Activated CD4-positive, alpha-beta T cell treated with anti-CD3 and anti-CD28 coated beads for 36 hours (primary cell): ENCODE data around the gene DIDO1. TPM values are rescaled to one million over a fixed set of nuclear protein-coding genes. Genes with fewer than 3 reads are reported as not detected.
A peak's percentile ranks its signal among the peaks of the same experiment; 100 is the strongest.

Source experiments
- ATAC-seq: fragments of 200-7000 bp; cut with Tn5 transposase; one replicate; pipeline ENCODE4 v1.10.0; 2021; ENCODE audit warnings: mild to moderate bottlenecking, moderate library complexity
- CTCF ChIA-PET: fragments of 350-600 bp; sonication (Branson Sonifier 250); formaldehyde crosslinking; loops from one replicate; lab custom pipeline; 2021; ENCODE audit warnings: antibody characterized with exemption; lab: Charles Lee
- POLR2A ChIA-PET: fragments of 350-600 bp; sonication (Branson Sonifier 250); formaldehyde crosslinking; loops from one replicate; lab custom pipeline; 2021; ENCODE audit warnings: antibody characterized with exemption, inconsistent platforms; lab: Charles Lee
- DNase-seq: peaks from one replicate; pipeline ENCODE4 v3.0.0-alpha.2; 2020
- H3K27ac Mint-ChIP-seq: one replicate; pipeline ENCODE4 v1.8.0; 2021; ENCODE audit warnings: mixed read lengths
- H3K27me3 Mint-ChIP-seq: one replicate; pipeline ENCODE4 v1.8.0; 2021; ENCODE audit warnings: mixed read lengths
- H3K36me3 Mint-ChIP-seq: one replicate; pipeline ENCODE4 v1.8.0; 2021; ENCODE audit warnings: low read depth, mixed read lengths
- H3K4me1 Mint-ChIP-seq: one replicate; pipeline ENCODE4 v1.8.0; 2021; ENCODE audit warnings: mixed read lengths
- H3K4me3 Mint-ChIP-seq: one replicate; pipeline ENCODE4 v1.8.0; 2021; ENCODE audit warnings: mild to moderate bottlenecking, moderate library complexity, mixed read lengths
- H3K9me3 Mint-ChIP-seq: one replicate; pipeline ENCODE4 v1.8.0; 2021; ENCODE audit warnings: low read depth, mixed read lengths
- intact Hi-C, 2 experiments: fragments of 100-400 bp; cut with DNase I in 1 of 2; cut with micrococcal nuclease in 1 of 2; formaldehyde crosslinking; loops; one replicate each; pipeline versions ENCODE4 v1.14.2 to v1.15.1; 2022 to 2024; cut with DNase I, micrococcal nuclease
- total RNA-seq, 2 experiments: library from RNA; stranded (reverse); gene quantifications; one replicate each; pipeline ENCODE4 v1.2.3, GENCODE V29; 2021

Gene DIDO1
- total RNA-seq, 2 experiments from 2014 or later, result 43.7 to 49.7 TPM

GRCh38 chr20:62935968-62936585 lies 9.8 kb upstream of the DIDO1 start:
- intact Hi-C loops, result loop anchor here (2.0 to 5.0 kb wide), 3 partner anchors 15 to 814 kb away; partner anchors contain the start of genes LSM14B (in 1 of the 2) and OSBPL2 (in 1 of the 2)
- CTCF ChIA-PET, result interaction anchor here (0.6 to 4.4 kb wide), 8 partner anchors 9 to 72 kb away, joined by 4 to 17 read pairs (median 7); partner anchors contain the start of gene DIDO1
- Mint-ChIP-seq H3K4me1 (peaks cover 41% of the 10 kb centered on the region), H3K4me3 (no peak overlapping the region), H3K36me3 (peaks cover 17% of the 10 kb centered on the region), H3K27ac (no peak overlapping the region), H3K27me3 (no peaks in the 10 kb centered on the region), H3K9me3 (no peaks in the 10 kb centered on the region)
- POLR2A ChIA-PET, result interaction anchor here (2.1 to 2.8 kb wide), 2 partner anchors 8 to 18 kb away, joined by 7 to 18 read pairs; partner anchors contain the start of gene DIDO1
- ATAC-seq (no peak), DNase-seq (no peak)

DNA sequence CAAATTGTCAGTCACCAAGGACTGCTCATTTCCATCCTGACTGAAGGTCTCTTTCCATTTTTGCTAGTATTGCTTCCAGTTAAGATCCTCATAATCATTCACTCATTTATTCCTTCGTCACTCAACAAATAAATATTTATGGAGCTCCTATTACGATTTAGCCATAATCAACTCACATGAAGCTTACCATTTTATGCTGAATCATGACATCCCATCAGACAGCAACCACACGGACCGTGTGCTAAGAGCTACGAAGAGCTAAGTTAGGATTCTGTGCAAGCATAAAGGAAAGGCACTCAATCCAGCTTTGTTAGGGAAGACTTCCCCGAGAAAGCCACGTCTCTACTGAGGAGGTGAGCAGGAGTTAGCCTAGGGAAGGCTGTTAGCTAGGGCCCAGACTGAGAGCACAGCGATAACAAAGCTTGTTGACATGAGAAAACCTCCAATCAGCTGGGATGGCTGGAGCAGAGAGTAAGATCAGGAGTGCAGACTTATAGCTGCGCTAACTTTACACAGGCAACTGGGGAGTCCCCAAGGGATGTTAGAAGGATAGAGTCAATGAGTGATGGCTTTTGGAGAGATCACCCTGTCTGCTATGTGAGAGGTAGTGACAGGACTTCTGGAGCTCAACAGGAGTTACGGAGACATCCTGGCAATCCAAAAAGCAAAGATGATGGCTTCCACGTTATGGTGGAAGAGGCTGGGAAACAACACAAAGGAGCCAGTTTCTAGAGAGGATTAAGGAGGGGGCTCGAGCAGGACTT lies 9.1 kb upstream of the DIDO1 start:
- H3K36me3 Mint-ChIP-seq, result peaks cover 17% of the 10 kb centered on the region
- ATAC-seq (no peak), DNase-seq (no peak)
- no peaks in the 10 kb centered on the region for H3K27me3 Mint-ChIP-seq
- no peaks in the 10 kb centered on the region for H3K9me3 Mint-ChIP-seq
- H3K4me3 Mint-ChIP-seq, result no peak overlapping the region
- H3K4me1 Mint-ChIP-seq, result peaks cover 42% of the 10 kb centered on the region
- H3K27ac Mint-ChIP-seq, result no peak overlapping the region
- intact Hi-C loops, result loop anchor here in 1 of 2 experiments (5.0 kb wide), 2 partner anchors 698 to 813 kb away; partner anchors contain the start of genes LSM14B and OSBPL2
- POLR2A ChIA-PET, result interaction anchor here (1.0 to 2.1 kb wide), 4 partner anchors 10 to 28 kb away, joined by 3 to 7 read pairs (median 4); no protein-coding TSS in a partner anchor
- CTCF ChIA-PET, result interaction anchor here (0.7 to 4.4 kb wide), 8 partner anchors 8 to 150 kb away, joined by 3 to 17 read pairs (median 7); partner anchors contain the start of gene DIDO1

- no peak for ATAC-seq
- ChIA-PET CTCF (interaction anchor here (0.7 to 4.4 kb wide), 5 partner anchors 13 to 170 kb away, joined by 4 to 17 read pairs (median 5); no protein-coding TSS in a partner anchor), POLR2A (interaction anchor here (1.4 to 2.1 kb wide), 3 partner anchors 9 to 27 kb away, joined by 3 to 7 read pairs (median 4); no protein-coding TSS in a partner anchor)
- intact Hi-C loops, result no loop called here
- H3K27me3 Mint-ChIP-seq, result no peaks in the 10 kb centered on the region
- no peak overlapping the region for H3K27ac Mint-ChIP-seq
- no peak for DNase-seq
- H3K4me3 Mint-ChIP-seq, result no peak overlapping the region
- peaks cover 11% of the 10 kb centered on the region for H3K36me3 Mint-ChIP-seq
- no peaks in the 10 kb centered on the region for H3K9me3 Mint-ChIP-seq
- H3K4me1 Mint-ChIP-seq, result peaks cover 41% of the 10 kb centered on the region
Observed at GRCh38 chr20:62933966-62934365, 7.7 kb upstream of the DIDO1 start.

GRCh38 chr20:62931464-62931863 lies 5.2 kb upstream of the DIDO1 start:
- H3K4me1 Mint-ChIP-seq, result peaks cover 52% of the 10 kb centered on the region
- H3K27me3 Mint-ChIP-seq, result no peaks in the 10 kb centered on the region
- ATAC-seq (no peak), DNase-seq (no peak)
- no peak overlapping the region for H3K4me3 Mint-ChIP-seq
- intact Hi-C loops, result no loop called here
- H3K27ac Mint-ChIP-seq, result no peak overlapping the region
- POLR2A ChIA-PET, result interaction anchor here (0.5 kb wide), 1 partner anchor 765 kb away, joined by 3 read pairs; the partner anchor contains the start of gene TNFRSF6B
- H3K36me3 Mint-ChIP-seq, result peaks cover 3% of the 10 kb centered on the region
- no peaks in the 10 kb centered on the region for H3K9me3 Mint-ChIP-seq
- CTCF ChIA-PET, result no interaction called here

DNA sequence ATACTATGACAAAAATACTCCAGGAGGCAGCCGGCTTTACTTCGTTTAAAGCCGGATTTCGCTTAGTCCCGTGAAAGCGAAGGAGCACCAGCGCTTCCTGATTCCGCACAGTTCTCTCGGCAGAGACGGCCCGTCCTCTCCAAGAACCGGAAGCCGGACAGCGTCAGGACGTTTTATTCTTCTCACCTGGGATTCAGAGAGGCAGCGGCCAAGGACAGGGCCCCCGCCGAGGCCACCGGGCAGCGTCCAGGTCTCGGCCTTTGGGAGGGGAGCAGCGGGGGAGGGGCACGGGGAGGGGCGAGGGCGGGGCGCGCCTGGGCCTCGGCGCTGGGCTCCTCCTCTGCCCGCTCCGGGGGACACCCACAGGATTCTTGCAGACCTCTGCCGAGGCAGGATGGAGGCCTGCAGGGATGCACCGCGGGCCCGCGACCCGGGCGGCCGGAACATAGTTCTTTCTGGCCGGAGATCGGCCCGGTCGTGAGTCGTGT lies 2.8 kb upstream of the DIDO1 start:
- Mint-ChIP-seq H3K27me3 (no peaks in the 10 kb centered on the region), H3K4me1 (peaks cover 60% of the 10 kb centered on the region), H3K36me3 (peaks cover 11% of the 10 kb centered on the region), H3K9me3 (no peaks in the 10 kb centered on the region), H3K27ac (peak overlapping the region; percentile 52), H3K4me3 (peak overlapping the region; percentile 84)
- ATAC-seq, result peak; percentile 56
- DNase-seq, result peak; percentile 80
- CTCF ChIA-PET, result interaction anchor here (0.6 to 3.9 kb wide), 3 partner anchors 7 to 28 kb away, joined by 4 to 15 read pairs (median 5); no protein-coding TSS in a partner anchor
- intact Hi-C loops, result loop anchor here (2.0 to 10.0 kb wide), 7 partner anchors 70 to 787 kb away; partner anchors contain the start of genes ARFGAP1 (in 1 of the 2), GMEB2 (in 1 of the 2), PSMA7 (in 1 of the 2) and RPS21 (in 1 of the 2)
- POLR2A ChIA-PET, result interaction anchor here (2.9 kb wide), 1 partner anchor 9 kb away, joined by 18 read pairs; the partner anchor contains the start of gene GID8

DNA sequence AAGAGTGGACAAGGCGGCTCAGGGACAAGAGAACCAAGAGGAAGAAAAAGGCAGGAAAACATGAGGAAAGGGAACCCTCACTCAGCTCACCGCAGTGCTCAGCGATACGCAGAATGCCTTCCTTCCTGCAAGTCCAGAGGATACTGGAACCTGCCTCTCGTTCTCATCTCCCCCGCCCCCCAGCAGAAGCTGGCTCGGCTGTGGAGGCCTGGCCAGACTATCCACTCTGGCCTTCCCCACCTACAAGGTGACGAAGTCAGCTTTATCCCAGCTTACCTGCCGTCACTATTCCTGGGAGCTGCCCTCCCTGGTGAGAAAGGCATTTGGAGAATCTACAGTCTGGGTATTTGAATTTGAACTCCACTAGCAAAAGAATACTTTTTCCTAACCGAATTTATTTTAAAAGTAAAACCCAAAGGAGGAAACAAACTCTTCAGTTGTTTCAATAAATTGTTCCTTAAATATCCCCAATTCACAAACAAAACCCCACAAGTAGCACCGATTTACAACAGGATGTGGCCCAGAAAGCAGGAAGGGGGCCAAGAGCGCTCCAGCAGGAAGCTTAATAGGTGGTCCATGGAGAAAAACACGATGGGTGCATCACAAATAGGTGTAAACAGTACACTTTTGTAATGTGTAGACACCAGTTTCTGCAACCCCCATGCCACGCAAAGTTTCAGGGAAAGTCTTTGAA lies 2.1 kb upstream of the DIDO1 start:
- Mint-ChIP-seq H3K27ac (peak overlapping the region; percentile 52), H3K4me1 (peaks cover 65% of the 10 kb centered on the region), H3K27me3 (no peaks in the 10 kb centered on the region), H3K9me3 (no peaks in the 10 kb centered on the region), H3K4me3 (peak overlapping the region; percentile 84), H3K36me3 (peaks cover 11% of the 10 kb centered on the region)
- no peak for ATAC-seq
- ChIA-PET POLR2A (interaction anchor here (1.1 to 2.9 kb wide), 2 partner anchors 9 to 16 kb away, joined by 8 to 18 read pairs; partner anchors contain the start of gene GID8), CTCF (interaction anchor here (0.9 to 3.9 kb wide), 5 partner anchors 8 to 28 kb away, joined by 3 to 15 read pairs (median 4); partner anchors contain the start of gene GID8)
- intact Hi-C loops, result loop anchor here (1.0 to 10.0 kb wide), 9 partner anchors 9 to 786 kb away; partner anchors contain the start of genes ARFGAP1 (in 1 of the 2), GMEB2 (in 1 of the 2), PSMA7 (in 1 of the 2) and RPS21 (in 1 of the 2)
- DNase-seq, result peak; percentile 25

- CTCF ChIA-PET, result interaction anchor here (0.7 to 3.9 kb wide), 7 partner anchors 9 to 26 kb away, joined by 3 to 15 read pairs (median 3); partner anchors contain the start of gene GID8
- no peaks in the 10 kb centered on the region for H3K9me3 Mint-ChIP-seq
- peak overlapping the region; percentile 92 for H3K27ac Mint-ChIP-seq
- H3K36me3 Mint-ChIP-seq, result peaks cover 13% of the 10 kb centered on the region
- H3K27me3 Mint-ChIP-seq, result no peaks in the 10 kb centered on the region
- intact Hi-C loops, result loop anchor here (2.0 to 10.0 kb wide), 8 partner anchors 132 to 785 kb away; partner anchors contain the start of genes ADRM1 (in 1 of the 2), ARFGAP1 (in 1 of the 2), GMEB2 (in 1 of the 2) and PSMA7 (in 1 of the 2)
- ATAC-seq, result no peak
- no peak for DNase-seq
- H3K4me3 Mint-ChIP-seq, result peak overlapping the region; percentile 94
- peaks cover 67% of the 10 kb centered on the region for H3K4me1 Mint-ChIP-seq
- POLR2A ChIA-PET, result interaction anchor here (0.7 to 2.9 kb wide), 2 partner anchors 11 kb away, joined by 3 to 18 read pairs; partner anchors contain the start of gene GID8
Observed at GRCh38 chr20:62927128-62927705, 912 bp upstream of the DIDO1 start.

- peak overlapping the region; percentile 94 for H3K4me3 Mint-ChIP-seq
- DNase-seq, result peak; percentile 67
- ChIA-PET POLR2A (interaction anchor here (1.0 to 1.4 kb wide), 2 partner anchors 9 to 28 kb away, joined by 3 to 4 read pairs; no protein-coding TSS in a partner anchor), CTCF (interaction anchor here (0.8 to 3.9 kb wide), 3 partner anchors 11 to 22 kb away, joined by 5 to 15 read pairs (median 10); no protein-coding TSS in a partner anchor)
- peaks cover 13% of the 10 kb centered on the region for H3K36me3 Mint-ChIP-seq
- intact Hi-C loops, result loop anchor here (1.0 to 10.0 kb wide), 11 partner anchors 12 to 783 kb away; partner anchors contain the start of genes ADRM1 (in 1 of the 2), ARFGAP1 (in 1 of the 2), GMEB2 (in 1 of the 2) and PSMA7 (in 1 of the 2)
- H3K4me1 Mint-ChIP-seq, result peaks cover 65% of the 10 kb centered on the region
- no peaks in the 10 kb centered on the region for H3K9me3 Mint-ChIP-seq
- H3K27ac Mint-ChIP-seq, result peak overlapping the region; percentile 96
- ATAC-seq, result no peak
- no peaks in the 10 kb centered on the region for H3K27me3 Mint-ChIP-seq
Observed at GRCh38 chr20:62925420-62926228, 681 bp downstream of the DIDO1 start.

- ATAC-seq (no peak), DNase-seq (no peak)
- H3K27me3 Mint-ChIP-seq, result no peaks in the 10 kb centered on the region
- H3K36me3 Mint-ChIP-seq, result peaks cover 13% of the 10 kb centered on the region
- peaks cover 65% of the 10 kb centered on the region for H3K4me1 Mint-ChIP-seq
- no peaks in the 10 kb centered on the region for H3K9me3 Mint-ChIP-seq
- POLR2A ChIA-PET, result interaction anchor here (1.0 to 1.4 kb wide), 2 partner anchors 9 to 29 kb away, joined by 3 to 4 read pairs; no protein-coding TSS in a partner anchor
- CTCF ChIA-PET, result interaction anchor here (0.6 to 1.4 kb wide), 3 partner anchors 17 to 23 kb away, joined by 3 to 10 read pairs (median 5); no protein-coding TSS in a partner anchor
- H3K27ac Mint-ChIP-seq, result peak overlapping the region; percentile 96
- intact Hi-C loops, result loop anchor here (5.0 to 10.0 kb wide), 6 partner anchors 283 to 783 kb away; partner anchors contain the start of genes ARFGAP1 (in 1 of the 2), GMEB2 (in 1 of the 2), PSMA7 (in 1 of the 2) and RPS21 (in 1 of the 2)
- peak overlapping the region; percentile 94 for H3K4me3 Mint-ChIP-seq
Observed at GRCh38 chr20:62925076-62925419, 1.3 kb downstream of the DIDO1 start.
